Kasumi-1 (cell line): Measurements from ENCODE around the gene INTS15.

Experiments
- DNase-seq, 2 experiments: peaks; one replicate each; lab custom pipeline; 2025; lab: John Stamatoyannopoulos, UW

The INTS15 gene

GRCh38 chr7:6642861-6643640 is 53.2 kb downstream of the INTS15 start:
- no peak for DNase-seq

GRCh38 chr7:6643915-6644625 is 54.2 kb downstream of the INTS15 start:
- no peak for DNase-seq

GRCh38 chr7:6644728-6645127 is 54.9 kb downstream of the INTS15 start:
- DNase-seq: no peak

- DNase-seq: no peak
Measured at GRCh38 chr7:6646465-6646864, 56.6 kb downstream of the INTS15 start.

DNA sequence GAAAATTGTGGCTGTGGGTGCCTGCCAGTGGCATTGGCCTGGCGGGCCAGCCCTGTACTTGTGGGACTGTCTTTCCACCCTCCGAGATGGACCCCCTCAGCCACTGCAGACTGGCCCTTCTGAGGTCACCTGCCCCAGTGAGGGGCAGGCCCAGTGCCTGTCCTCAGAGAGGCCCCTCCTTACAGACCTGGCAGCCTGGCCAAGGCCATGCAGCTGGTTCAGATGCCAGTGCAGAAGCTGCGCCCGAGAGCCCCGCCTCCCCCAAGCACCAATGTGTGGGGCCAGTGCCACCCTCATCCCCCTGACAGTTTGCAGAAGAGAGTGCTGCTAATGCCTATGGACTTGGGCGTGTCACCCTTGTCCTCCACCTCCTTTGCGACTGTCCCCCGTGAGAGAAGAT is 57.3 kb downstream of the INTS15 start:
- no peak for DNase-seq

GRCh38 chr7:6647541-6647940 is 57.7 kb downstream of the INTS15 start:
- no peak for DNase-seq

GRCh38 chr7:6648066-6648814 is 58.4 kb downstream of the INTS15 start:
- no peak for DNase-seq

- no peak for DNase-seq
Measured at GRCh38 chr7:6648815-6649104, 58.9 kb downstream of the INTS15 start.

GRCh38 chr7:6649241-6649961 is 59.6 kb downstream of the INTS15 start:
- DNase-seq: no peak

DNA sequence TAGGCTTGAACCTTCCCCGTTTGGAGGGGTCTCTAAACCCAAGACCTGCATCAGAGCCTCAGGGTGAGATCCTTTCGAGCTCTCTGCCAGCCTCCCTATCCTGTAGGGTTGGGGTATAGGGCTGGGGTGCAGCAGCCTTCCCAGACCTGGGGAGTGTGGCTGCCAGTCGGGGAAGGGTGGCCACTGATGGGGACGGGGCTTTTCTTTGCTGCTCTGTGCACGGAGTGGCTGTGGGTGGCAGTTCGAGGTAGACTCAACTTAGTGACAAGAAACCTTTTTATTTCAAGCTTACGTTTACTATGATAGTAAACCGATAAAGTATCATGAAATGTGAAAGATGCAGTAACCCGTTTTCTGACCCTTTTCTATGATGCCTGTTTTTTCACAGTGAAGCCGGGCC is 60.3 kb downstream of the INTS15 start:
- DNase-seq: no peak

DNA sequence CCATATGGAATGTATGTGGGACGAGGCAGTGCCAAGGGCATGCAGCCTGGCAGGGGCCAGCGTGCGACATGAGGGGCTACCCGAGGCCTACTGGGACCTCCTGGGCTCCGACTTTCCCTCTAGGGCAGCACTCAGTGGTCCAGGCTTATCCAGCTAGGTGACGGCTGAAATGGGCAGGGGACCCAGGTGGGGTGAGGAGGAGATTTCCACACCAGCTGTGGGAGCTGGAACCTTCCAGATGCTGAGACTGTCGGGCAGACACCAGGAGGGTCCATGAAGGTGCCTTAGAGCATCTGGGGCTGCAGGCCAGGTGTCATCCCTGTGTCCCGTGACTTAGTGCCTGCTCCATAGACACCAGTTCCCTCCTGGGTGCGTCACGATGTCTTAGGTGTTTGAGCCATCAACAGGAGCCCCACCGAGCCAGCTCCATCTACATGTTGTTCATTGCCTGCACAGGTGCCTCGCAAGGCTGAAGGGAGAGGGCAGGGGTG is 60.7 kb downstream of the INTS15 start:
- no peak for DNase-seq

GRCh38 chr7:6651851-6652445 is 62.1 kb downstream of the INTS15 start:
- no peak for DNase-seq

GRCh38 chr7:6652446-6653011 is 62.7 kb downstream of the INTS15 start:
- DNase-seq: no peak

GRCh38 chr7:6653071-6654003 is 63.5 kb downstream of the INTS15 start:
- DNase-seq: no peak

- no peak for DNase-seq
Measured at GRCh38 chr7:6654113-6654841, 64.5 kb downstream of the INTS15 start.

DNA sequence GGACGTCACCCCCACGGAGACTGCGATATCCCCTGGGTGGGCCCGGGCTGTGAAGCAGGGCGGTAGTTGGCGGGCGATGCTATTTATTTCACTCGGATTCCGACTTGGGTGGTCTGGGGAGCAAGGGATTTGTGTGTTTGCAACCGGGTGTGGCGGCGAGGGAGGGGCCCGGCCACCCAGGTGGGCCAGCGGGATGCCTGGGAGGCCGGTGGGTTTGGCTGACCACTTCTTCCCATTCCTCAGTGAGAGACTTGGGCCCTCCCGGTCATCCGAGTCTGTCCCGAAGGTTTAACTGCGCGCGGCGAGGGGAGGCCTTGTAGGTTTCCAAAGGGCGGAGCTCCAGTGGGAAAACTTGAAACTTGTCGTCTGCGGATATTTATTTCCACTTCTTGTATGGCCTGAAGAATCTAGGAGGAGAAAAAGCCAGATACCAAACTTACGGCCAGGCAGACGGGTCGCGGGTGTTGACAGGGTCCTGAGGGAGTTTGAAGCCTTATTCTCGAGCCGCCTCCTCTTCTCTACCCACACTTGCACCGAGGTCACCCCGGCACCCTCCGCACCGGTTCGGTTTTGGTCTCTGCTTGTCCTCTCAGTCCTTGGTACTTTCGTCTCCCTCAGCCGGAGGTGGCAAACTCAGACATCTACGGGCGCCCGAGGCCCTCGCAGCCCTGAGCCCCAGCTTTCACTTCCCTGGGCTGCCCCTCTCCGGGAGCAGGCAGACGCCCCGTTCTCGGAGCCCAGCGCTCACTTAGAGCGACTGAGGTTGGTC is 65.2 kb downstream of the INTS15 start:
- DNase-seq: no peak

DNA sequence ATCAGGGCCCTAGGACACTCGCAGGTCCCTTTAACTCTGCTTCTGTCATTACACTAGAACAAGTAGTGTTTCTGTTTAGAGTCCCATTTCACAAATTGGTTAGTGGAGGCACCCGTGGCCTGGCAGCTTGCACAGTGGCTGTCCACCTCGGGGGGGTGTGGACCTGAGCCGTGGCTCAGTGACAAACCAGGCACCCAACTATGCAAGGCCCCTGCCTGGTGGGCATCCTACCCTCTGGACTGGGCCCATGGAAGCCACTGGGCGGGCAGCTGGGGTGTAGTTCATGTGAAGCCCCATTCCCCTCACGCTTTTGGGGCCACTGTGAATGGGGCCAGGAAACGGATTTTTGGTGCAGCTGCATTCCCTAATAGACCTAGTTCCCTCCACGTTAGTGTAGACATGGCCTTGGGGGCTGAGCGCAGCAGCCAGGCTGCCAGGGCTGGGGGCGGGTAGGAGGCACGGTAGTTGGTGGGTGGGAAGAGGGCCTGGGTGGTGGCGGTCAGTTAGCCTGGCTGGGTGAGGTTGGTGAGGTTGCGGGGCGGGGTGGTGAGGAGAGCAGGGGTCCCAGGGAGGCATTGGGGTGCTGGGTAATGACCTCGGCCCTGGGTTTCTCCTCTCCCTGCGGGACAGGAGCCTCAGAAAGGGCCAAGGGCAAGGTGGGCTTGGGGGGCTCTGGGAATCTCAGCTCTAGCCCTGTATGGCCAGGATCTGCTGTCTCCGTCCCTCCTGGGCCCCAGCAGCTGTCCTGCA is 66.0 kb downstream of the INTS15 start:
- DNase-seq: no peak

- DNase-seq: no peak
Measured at GRCh38 chr7:6656413-6656812, 66.6 kb downstream of the INTS15 start.
